ENCODE measurements around the gene MMRN2.

The MMRN2 gene

GRCh38 chr10:86898511-86898910 is 58.9 kb downstream of the MMRN2 start:
- no peak overlapping the region for H3K4me3 ChIP-seq (ENCODE audit: low read depth, low read length)

GRCh38 chr10:86889997-86890396 is 67.4 kb downstream of the MMRN2 start:
- no peak overlapping the region for H3K4me3 ChIP-seq (ENCODE audit: low read depth, low read length)

GRCh38 chr10:86888585-86889381 is 68.6 kb downstream of the MMRN2 start:
- H3K4me3 ChIP-seq (ENCODE audit: low read depth, low read length), result no peak overlapping the region
